IMR-90 (cell line): ENCODE data around the gene RELT. TPM values are rescaled to one million over a fixed set of nuclear protein-coding genes. Genes with fewer than 3 reads are reported as not detected.

Source experiments
- ATAC-seq: fragments of 200-7000 bp; cut with Tn5 transposase; 2 replicates; pipeline ENCODE4 v1.9.1; 2020; ENCODE audit warnings: low read depth, mild to moderate bottlenecking, moderate library complexity
- BruUV-seq: library from RNA; stranded (reverse); fragments of 400-500 nt; replicated peaks from 2 replicates; lab custom pipeline; 2021; lab: Mats Ljungman, UMichigan
- CTCF ChIA-PET: fragments of 300-600 bp; formaldehyde crosslinking; extraction: SDS; loops from one replicate; lab custom pipeline; 2021; ENCODE audit warnings: antibody characterized with exemption; lab: Yijun Ruan, JAX
- POLR2A ChIA-PET: fragments of 300-600 bp; sonication (Branson Sonifier 250); formaldehyde crosslinking; loops from one replicate; lab custom pipeline; 2022; ENCODE audit warnings: antibody characterized with exemption; ENCODE audit not compliant: unreplicated experiment; lab: Charles Lee
- DNase-seq: peaks from one replicate; pipeline ENCODE4 v3.0.0; 2013
- H2AFZ ChIP-seq: replicated peaks from 2 replicates; pipeline ENCODE3; 2013; ENCODE audit warnings: low read length, mild to moderate bottlenecking; ENCODE audit not compliant: poor library complexity
- H2AK5ac ChIP-seq: 2 replicates; pipeline ENCODE4 v1.6.1; 2013; ENCODE audit warnings: low read depth, low read length, inconsistent platforms
- H2AK9ac ChIP-seq: replicated peaks from 2 replicates; pipeline ENCODE3; 2013; ENCODE audit warnings: mild to moderate bottlenecking, low read depth, low read length, moderate library complexity; ENCODE audit not compliant: poor library complexity
- H2BK120ac ChIP-seq: 2 replicates; pipeline ENCODE4 v1.6.1; 2013; ENCODE audit warnings: low read depth, low read length, inconsistent platforms
- H2BK15ac ChIP-seq: 3 replicates; pipeline ENCODE4 v1.6.1; 2013; ENCODE audit warnings: low read depth, low read length, inconsistent platforms
- H2BK20ac ChIP-seq: 2 replicates; pipeline ENCODE4 v1.6.1; 2013; ENCODE audit warnings: low read depth, mild to moderate bottlenecking, inconsistent platforms, low read length, moderate library complexity
- H2BK5ac ChIP-seq: 2 replicates; pipeline ENCODE4 v1.6.1; 2013; ENCODE audit warnings: mild to moderate bottlenecking, low read depth, low read length, inconsistent platforms; ENCODE audit not compliant: poor library complexity, severe bottlenecking
- H3K14ac ChIP-seq: replicated peaks from 2 replicates; pipeline ENCODE4 v1.6.1; 2013; ENCODE audit warnings: low read depth, low read length, inconsistent platforms
- H3K18ac ChIP-seq: 2 replicates; pipeline ENCODE4 v1.6.1; 2013; ENCODE audit warnings: low read depth, low read length, control low read depth
- H3K23ac ChIP-seq: 2 replicates; pipeline ENCODE4 v1.6.1; 2013; ENCODE audit warnings: low read depth, low read length, inconsistent platforms
- H3K27ac ChIP-seq: 2 replicates; pipeline ENCODE4 v1.5.1; 2013; ENCODE audit warnings: mild to moderate bottlenecking, control low read depth, low read length; ENCODE audit not compliant: insufficient read depth
- H3K27me3 ChIP-seq: 2 replicates; pipeline ENCODE4 v1.6.1; 2013; ENCODE audit warnings: low read length; ENCODE audit not compliant: control insufficient read depth, insufficient read depth
- H3K36me3 ChIP-seq: 2 replicates; pipeline ENCODE4 v1.6.1; 2013; ENCODE audit warnings: low read length, mixed read lengths; ENCODE audit not compliant: control insufficient read depth, insufficient read depth
- H3K4ac ChIP-seq: 2 replicates; pipeline ENCODE4 v1.6.1; 2013; ENCODE audit warnings: low read depth, low read length, inconsistent platforms
- H3K4me1 ChIP-seq: 2 replicates; pipeline ENCODE4 v1.6.1; 2013; ENCODE audit warnings: low read length, mixed read lengths; ENCODE audit not compliant: control insufficient read depth, insufficient read depth
- H3K4me2 ChIP-seq: 2 replicates; pipeline ENCODE4 v1.6.1; 2013; ENCODE audit warnings: low read depth, mild to moderate bottlenecking, control low read depth, low read length, moderate library complexity
- H3K4me3 ChIP-seq: 2 replicates; pipeline ENCODE4 v1.5.1; 2013; ENCODE audit warnings: low read depth, mild to moderate bottlenecking, control low read depth, low read length, moderate library complexity; ENCODE audit not compliant: insufficient read depth
- H3K56ac ChIP-seq: 2 replicates; pipeline ENCODE4 v1.6.1; 2013; ENCODE audit warnings: low read length, inconsistent platforms; ENCODE audit not compliant: insufficient read depth; ENCODE audit errors: extremely low read depth
- H3K79me1 ChIP-seq, 2 experiments: 2 replicates each; pipeline ENCODE4 v1.6.1; 2013; ENCODE audit warnings: low read length in 2 of 2, inconsistent platforms in 1 of 2, low read depth in 1 of 2
- H3K9ac ChIP-seq: 2 replicates; pipeline ENCODE4 v1.6.1; 2013; ENCODE audit warnings: low read depth, low read length, control low read depth
- H3K9me1 ChIP-seq: 2 replicates; pipeline ENCODE4 v1.6.1; 2013; ENCODE audit warnings: low read length, inconsistent platforms; ENCODE audit not compliant: insufficient read depth
- H3K9me3 ChIP-seq: 2 replicates; pipeline ENCODE4 v1.6.1; 2013; ENCODE audit warnings: low read length; ENCODE audit not compliant: control insufficient read depth, insufficient read depth
- H4K20me1 ChIP-seq: 2 replicates; pipeline ENCODE4 v1.6.1; 2013; ENCODE audit warnings: low read length, inconsistent platforms; ENCODE audit not compliant: insufficient read depth
- H4K5ac ChIP-seq: 2 replicates; pipeline ENCODE4 v1.6.1; 2013; ENCODE audit warnings: mild to moderate bottlenecking, low read depth, low read length, control low read depth
- H4K8ac ChIP-seq, 2 experiments: 2 replicates each; pipeline ENCODE4 v1.6.1; 2013; ENCODE audit warnings: low read depth in 2 of 2, low read length in 2 of 2, control low read depth in 1 of 2, inconsistent platforms in 1 of 2
- H4K91ac ChIP-seq: 2 replicates; pipeline ENCODE4 v1.6.1; 2013; ENCODE audit warnings: low read depth, low read length, inconsistent platforms; ENCODE audit not compliant: insufficient read depth
- BHLHE40 ChIP-seq: fragments of 150-350 bp; IDR thresholded peaks from 2 replicates; pipeline ENCODE4 v1.6.1; 2016; ENCODE audit warnings: mild to moderate bottlenecking, low read depth, low read length
- CEBPB ChIP-seq: IDR thresholded peaks from 2 replicates; pipeline ENCODE4 v1.6.1; 2012; ENCODE audit warnings: low read depth, low read length, improper control_type of control experiment
- CHD1 ChIP-seq: IDR thresholded peaks from 2 replicates; pipeline ENCODE4 v1.6.1; 2012; ENCODE audit warnings: low read depth, low read length, improper control_type of control experiment
- ELK1 ChIP-seq: fragments of 150-350 bp; IDR thresholded peaks from 2 replicates; pipeline ENCODE4 v1.6.1; 2016; ENCODE audit warnings: low read depth, mild to moderate bottlenecking, low read length, moderate library complexity, borderline replicate concordance
- MAFK ChIP-seq: IDR thresholded peaks from 2 replicates; pipeline ENCODE4 v1.6.1; 2012; ENCODE audit warnings: low read depth, low read length, improper control_type of control experiment
- MAZ ChIP-seq: IDR thresholded peaks from 2 replicates; pipeline ENCODE4 v1.6.1; 2012; ENCODE audit warnings: low read depth, mild to moderate bottlenecking, low read length, improper control_type of control experiment, moderate library complexity, borderline replicate concordance
- MXI1 ChIP-seq: IDR thresholded peaks from 2 replicates; pipeline ENCODE4 v1.6.1; 2012; ENCODE audit warnings: low read depth, mild to moderate bottlenecking, low read length, moderate library complexity, borderline replicate concordance
- POLR2A ChIP-seq: IDR thresholded peaks from 2 replicates; pipeline ENCODE4 v1.6.1; 2012; ENCODE audit warnings: mild to moderate bottlenecking, low read depth, low read length
- RAD21 ChIP-seq: IDR thresholded peaks from 2 replicates; pipeline ENCODE4 v1.6.1; 2012; ENCODE audit warnings: low read length, improper control_type of control experiment
- RCOR1 ChIP-seq: IDR thresholded peaks from 2 replicates; pipeline ENCODE4 v1.6.1; 2012; ENCODE audit warnings: mild to moderate bottlenecking, low read length, improper control_type of control experiment; ENCODE audit not compliant: insufficient replicate concordance
- RFX5 ChIP-seq: IDR thresholded peaks from 2 replicates; pipeline ENCODE4 v1.8.0; 2012; ENCODE audit warnings: low read depth, mild to moderate bottlenecking, low read length, moderate library complexity
- SMC3 ChIP-seq: fragments of 150-350 bp; IDR thresholded peaks from 2 replicates; pipeline ENCODE4 v1.6.1; 2016; ENCODE audit warnings: low read depth, mild to moderate bottlenecking, antibody characterized with exemption, low read length, moderate library complexity
- WGBS, 2 experiments: methylation state at CpG; one replicate each; pipeline versions ENCODE4 v1.1.5 to v1.1.7; 2013; ENCODE audit warnings: missing lambda C conversion rate in 2 of 2; ENCODE audit not compliant: insufficient read length in 1 of 2; ENCODE audit errors: extremely low coverage in 2 of 2; 5-methylcytosine and 5-hydroxymethylcytosine counted together
- dilution Hi-C: fragments of 300-500 bp; cut with HindIII; formaldehyde crosslinking; loops from one replicate; pipeline ENCODE4 v1.14.3; 2018; ENCODE audit warnings: low sequenced_read_pairs; ENCODE audit not compliant: unreplicated experiment
- in situ Hi-C: fragments of 300-500 bp; cut with MboI; formaldehyde crosslinking; loops from 3 replicates; pipeline ENCODE4 v1.14.3; 2019; ENCODE audit warnings: low sequenced_read_pairs, inconsistent platforms, mixed read lengths
- intact Hi-C: fragments of 100-400 bp; cut with micrococcal nuclease; formaldehyde crosslinking; loops from 2 replicates; pipeline ENCODE4 v1.10.0; 2022
- polyA plus RNA-seq, 3 experiments: library from polyadenylated mRNA; depleted of rRNA; stranded (reverse); fragments of >200 nt; gene quantifications; 2 replicates each; pipeline ENCODE4 v1.2.3, GENCODE V29; 2012; ENCODE audit warnings: low replicate concordance in 1 of 3
- total RNA-seq: library from RNA; depleted of rRNA; stranded (reverse); fragments of >200 nt; gene quantifications from 2 replicates; pipeline ENCODE4 v1.2.3, GENCODE V29; 2012
- TF ChIP-seq, protein P1 (sequence below): fragments of 150-350 bp; IDR thresholded peaks from 2 replicates; pipeline ENCODE4 v1.6.1; 2017; ENCODE audit warnings: mild to moderate bottlenecking, antibody characterized with exemption, low read length, low read depth

RELT gene
- total and polyA plus RNA-seq, 2 of the 4 experiments (the other 2 are of a cell fraction): 2.3 to 5.3 TPM

GRCh38 chr11:73359341-73359740, 16.9 kb upstream of the RELT start:
- Histone ChIP-seq H3K9me3 (no peaks in the 10 kb centered on the region), H3K23ac (no peak overlapping the region), H3K4me3 (no peak overlapping the region), H2AK5ac (no peak overlapping the region), H4K5ac (no peak overlapping the region), H2BK20ac (no peak overlapping the region), H3K14ac (no peak overlapping the region), H4K91ac (no peak overlapping the region), H3K36me3 (peaks cover 85% of the 10 kb centered on the region), H2AK9ac (no peak overlapping the region), H3K4me2 (no peak overlapping the region), H2BK120ac (no peak overlapping the region), H4K8ac (no peak overlapping the region), H2BK5ac (no peak overlapping the region), H3K4me1 (peaks cover 9% of the 10 kb centered on the region; the same call in 1 of the 2 replicates), H3K56ac (no peak overlapping the region), H3K18ac (no peak overlapping the region), H3K27me3 (no peaks in the 10 kb centered on the region), H3K4ac (no peak overlapping the region), H3K9ac (no peak overlapping the region), H4K20me1 (peaks cover 45% of the 10 kb centered on the region), H2AFZ (peak overlapping the region; percentile 8), H3K9me1 (peaks cover 10% of the 10 kb centered on the region), H2BK15ac (no peak overlapping the region), H3K27ac (no peak overlapping the region), H3K79me1 (peaks cover 7 to 60% of the 10 kb centered on the region in 2 experiments)
- DNase-seq: peak; percentile 22
- intact Hi-C loops (no loop called here), in situ Hi-C loops (no loop called here), dilution Hi-C loops (no loop called here)
- no TSS peak for BruUV-seq
- 96% methylated on average over 9 of the region's 11 CpGs; no CpG with 5 or more reads in 1 of the 2 experiments for WGBS, 2 experiments
- no peak for ATAC-seq
- ChIA-PET POLR2A (no interaction called here), CTCF (interaction anchor here (1.5 to 3.1 kb wide), 2 partner anchors 8 to 53 kb away, joined by 6 to 11 read pairs; no protein-coding TSS in a partner anchor)
- TF ChIP-seq ELK1 (no peak), RFX5 (no peak), RCOR1 (no peak), CEBPB (no peak), RAD21 (no peak), MAFK (no peak), MAZ (no peak), POLR2A (no peak), BHLHE40 (no peak), SMC3 (no peak), CHD1 (no peak), MXI1 (no peak)
- TF ChIP-seq, protein P1, sequence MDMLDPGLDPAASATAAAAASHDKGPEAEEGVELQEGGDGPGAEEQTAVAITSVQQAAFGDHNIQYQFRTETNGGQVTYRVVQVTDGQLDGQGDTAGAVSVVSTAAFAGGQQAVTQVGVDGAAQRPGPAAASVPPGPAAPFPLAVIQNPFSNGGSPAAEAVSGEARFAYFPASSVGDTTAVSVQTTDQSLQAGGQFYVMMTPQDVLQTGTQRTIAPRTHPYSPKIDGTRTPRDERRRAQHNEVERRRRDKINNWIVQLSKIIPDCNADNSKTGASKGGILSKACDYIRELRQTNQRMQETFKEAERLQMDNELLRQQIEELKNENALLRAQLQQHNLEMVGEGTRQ: no peak
